ENCODE results near the gene TTYH2.

GRCh38 chr17:74212209-74212912 is 1.0 kb upstream of the TTYH2 start:
- TF ChIP-seq POLR2AphosphoS5 (IDR thresholded peaks at IDR 0.05) (no peak), POLR2A (IDR thresholded peaks at IDR 0.05) (no peak)
